ENCODE measurements around the gene MSI2. TPM values are rescaled to one million over a fixed set of nuclear protein-coding genes. Genes with fewer than 3 reads are reported as not detected.

Gene MSI2
- total and polyA plus RNA-seq, 9 of the 15 experiments (the other 6 are each of a cell fraction or from before 2014, with no cell fraction given) = 4.6 to 61.8 (median 42.4) TPM

DNA sequence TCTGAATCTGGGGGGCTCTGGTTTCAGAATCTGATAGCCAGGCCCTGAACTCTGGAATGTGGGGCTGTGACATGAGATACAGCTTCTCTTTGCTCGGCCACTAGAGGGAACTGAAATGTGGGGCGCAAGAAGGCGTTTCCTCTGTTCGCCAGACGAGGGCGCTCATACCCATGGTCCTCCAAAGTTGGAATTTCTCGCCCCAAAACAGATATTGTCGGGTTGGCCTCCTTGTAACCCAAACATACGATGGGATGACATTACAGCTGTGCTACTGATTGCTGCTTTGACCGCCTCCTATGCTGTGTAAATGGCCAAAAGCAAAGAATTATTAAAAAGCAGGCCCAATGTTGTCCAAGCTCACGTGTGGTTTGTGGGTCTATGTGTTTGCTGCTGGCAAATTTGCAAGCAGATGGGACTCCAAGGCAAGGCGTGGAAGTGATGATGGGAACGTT lies 13.1 kb upstream of the MSI2 start (continued):
- TF ChIP-seq CTCFL (IDR thresholded peaks at IDR 0.05; ENCODE audit: borderline replicate concordance, insufficient read depth, low read depth, low read length, poor library complexity, severe bottlenecking) (peak; percentile 89), NFE2L1 (tag; IDR thresholded peaks at IDR 0.05; ENCODE audit: borderline replicate concordance, low read depth) (no peak), ZHX1 (conservative IDR thresholded peaks at IDR 0.05; ENCODE audit: low read length) (0 out of 2 replicates have a peak, but pooled peaks have one; percentile 34)

- intact Hi-C loops (cut with micrococcal nuclease) (loop anchor here (10.0 kb wide), 1 partner anchor 499 kb away; the partner anchor contains the start of gene CCDC182), in situ Hi-C loops (cut with MboI) (no loop called here)
- H2AFZ ChIP-seq (ENCODE audit: low read depth, low read length) = no peak overlapping the region
- H3K9me3 ChIP-seq (replicated peaks; ENCODE audit: control insufficient read depth, insufficient read depth, low read depth, low read length) = no peaks in the 10 kb centered on the region
- 70% methylated on average over 10 of the region's 10 CpGs for WGBS (ENCODE audit: insufficient coverage, low coverage, missing lambda C conversion rate)
- ChIA-PET CTCF (ENCODE audit: low intra/inter-chr PET ratio) (no interaction called here), POLR2A (no interaction called here)
- no peak overlapping the region for H3K27ac ChIP-seq (ENCODE audit: extremely low read depth, low read depth, low read length)
- FAIRE-seq = no peak
- TF ChIP-seq ZC3H8 (IDR thresholded peaks at IDR 0.05) = no peak
- no peak for TF ChIP-seq ARID2 (IDR thresholded peaks at IDR 0.05)
- TF ChIP-seq, protein P1, sequence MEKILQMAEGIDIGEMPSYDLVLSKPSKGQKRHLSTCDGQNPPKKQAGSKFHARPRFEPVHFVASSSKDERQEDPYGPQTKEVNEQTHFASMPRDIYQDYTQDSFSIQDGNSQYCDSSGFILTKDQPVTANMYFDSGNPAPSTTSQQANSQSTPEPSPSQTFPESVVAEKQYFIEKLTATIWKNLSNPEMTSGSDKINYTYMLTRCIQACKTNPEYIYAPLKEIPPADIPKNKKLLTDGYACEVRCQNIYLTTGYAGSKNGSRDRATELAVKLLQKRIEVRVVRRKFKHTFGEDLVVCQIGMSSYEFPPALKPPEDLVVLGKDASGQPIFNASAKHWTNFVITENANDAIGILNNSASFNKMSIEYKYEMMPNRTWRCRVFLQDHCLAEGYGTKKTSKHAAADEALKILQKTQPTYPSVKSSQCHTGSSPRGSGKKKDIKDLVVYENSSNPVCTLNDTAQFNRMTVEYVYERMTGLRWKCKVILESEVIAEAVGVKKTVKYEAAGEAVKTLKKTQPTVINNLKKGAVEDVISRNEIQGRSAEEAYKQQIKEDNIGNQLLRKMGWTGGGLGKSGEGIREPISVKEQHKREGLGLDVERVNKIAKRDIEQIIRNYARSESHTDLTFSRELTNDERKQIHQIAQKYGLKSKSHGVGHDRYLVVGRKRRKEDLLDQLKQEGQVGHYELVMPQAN (IDR thresholded peaks at IDR 0.05; ENCODE audit: borderline replicate concordance) = no peak
- TF ChIP-seq ZBTB5 (IDR thresholded peaks at IDR 0.05) = no peak
- TF ChIP-seq YY1 (IDR thresholded peaks at IDR 0.05; ENCODE audit: borderline replicate concordance in 1 of 3, control insufficient read depth in 1 of 3, extremely low read depth in 1 of 3, insufficient read depth in 3 of 3, insufficient read length in 1 of 3, insufficient replicate concordance in 2 of 3, low read depth in 1 of 3, low read length in 2 of 3) = no peak
- no peak for TF ChIP-seq KAT8 (IDR thresholded peaks at IDR 0.05; ENCODE audit: low read depth)
- BruUV-seq (replicated peaks) = no TSS peak
- peaks cover 0 to 3% of the 10 kb centered on the region in 2 experiments; a peak in 1 of 5 replicates for H3K4me1 ChIP-seq (replicated peaks in 1 of 2; ENCODE audit: control insufficient read depth in 2 of 2, insufficient read depth in 2 of 2, low read length in 2 of 2)
- no peak overlapping the region for H3K4me2 ChIP-seq (ENCODE audit: insufficient read depth, low read length)
- ATAC-seq = no peak
- H3K36me3 ChIP-seq (ENCODE audit: control insufficient read depth, insufficient read depth, low read length) = no peaks in the 10 kb centered on the region
- peaks cover 0 to 6% of the 10 kb centered on the region in 2 experiments; a peak in 1 of 5 replicates for H3K27me3 ChIP-seq (ENCODE audit: control insufficient read depth in 2 of 2, insufficient read depth in 2 of 2, low read length in 2 of 2)
- no peaks in the 10 kb centered on the region for H3K9me1 ChIP-seq (ENCODE audit: control insufficient read depth, insufficient read depth, low read length)
- H3K4me3 ChIP-seq = no peak overlapping the region
- no peak overlapping the region for H3K9ac ChIP-seq (ENCODE audit: insufficient read depth in 1 of 2, low read depth in 2 of 2, low read length in 2 of 2)
- no peak for DNase-seq (ENCODE audit: extremely low read depth in 1 of 4, low spot score in 3 of 4)
- no peaks in the 10 kb centered on the region for H4K20me1 ChIP-seq (replicated peaks; ENCODE audit: control insufficient read depth, insufficient read depth, low read length)
- no peaks in the 10 kb centered on the region for H3K79me2 ChIP-seq (ENCODE audit: control insufficient read depth, insufficient read depth, low read length)
These were observed 10.5 kb upstream of the MSI2 start for GRCh38 chr17:57245786-57246185.

Measured in K562 (cell line).